HT-29 (cell line): ENCODE results near the gene SUOX. TPM values are rescaled to one million over a fixed set of nuclear protein-coding genes. Genes with fewer than 3 reads are reported as not detected.

ENCODE experiments used
- total RNA-seq: library from RNA; depleted of rRNA; stranded (reverse); fragments of >200 nt; shearing (Covaris generic); gene quantifications from 2 replicates; pipeline ENCODE4 v1.2.3, GENCODE V29; 2014; rRNA removed

SUOX gene
- total RNA-seq, 1 experiment from 2014 or later, result 18.1 TPM

Other genes starting within 250 kb of the SUOX start
- gene SARNP, start 179.6 kb upstream of the SUOX start, total RNA-seq, result 39.3 and 47.7 TPM in 2 replicates
- 35.1 and 46.6 TPM in 2 replicates for gene ORMDL2, start 179.2 kb upstream of the SUOX start, total RNA-seq
- 30.3 and 35.7 TPM in 2 replicates for gene DNAJC14, start 167.7 kb upstream of the SUOX start, total RNA-seq
- not detected in 2 replicates for gene MMP19, start 154.3 kb upstream of the SUOX start, total RNA-seq
- 50.5 and 52.1 TPM in 2 replicates for gene PYM1, start 69.4 kb upstream of the SUOX start, total RNA-seq
- gene DGKA, start 66.1 kb upstream of the SUOX start, total RNA-seq, result 5.5 and 5.9 TPM in 2 replicates
- 2.7 and 7.6 TPM in 2 replicates for gene PMEL, start 31.2 kb upstream of the SUOX start, total RNA-seq
- gene CDK2, start 30.4 kb upstream of the SUOX start, total RNA-seq, result 46.8 and 49.4 TPM in 2 replicates
- gene RAB5B, start 23.2 kb upstream of the SUOX start, total RNA-seq, result 32.1 and 35.0 TPM in 2 replicates
- gene IKZF4, start 23.8 kb downstream of the SUOX start, total RNA-seq, result 1.1 and 1.9 TPM in 2 replicates
- 171 and 219 TPM in 2 replicates for gene RPS26, start 44.6 kb downstream of the SUOX start, total RNA-seq
- gene ERBB3, start 82.9 kb downstream of the SUOX start, total RNA-seq, result 136 and 141 TPM in 2 replicates
- gene PA2G4, start 107.3 kb downstream of the SUOX start, total RNA-seq, result 247 and 323 TPM in 2 replicates
- 3,623 and 3,873 TPM in 2 replicates for gene RPL41, start 119.4 kb downstream of the SUOX start, total RNA-seq
- gene ZC3H10, start 121.0 kb downstream of the SUOX start, total RNA-seq, result 3.9 and 4.1 TPM in 2 replicates
- gene ESYT1, start 131.0 kb downstream of the SUOX start, total RNA-seq, result 81.1 and 103 TPM in 2 replicates
- 45.6 TPM in 2 replicates for gene MYL6B, start 155.3 kb downstream of the SUOX start, total RNA-seq
- 918 and 956 TPM in 2 replicates for gene MYL6, start 161.1 kb downstream of the SUOX start, total RNA-seq
- gene SMARCC2, start 192.2 kb downstream of the SUOX start, total RNA-seq, result 15.5 and 20.2 TPM in 2 replicates
- 94.3 and 103 TPM in 2 replicates for gene RNF41, start 224.6 kb downstream of the SUOX start, total RNA-seq
- gene NABP2, start 227.1 kb downstream of the SUOX start, total RNA-seq, result 57.1 and 69.9 TPM in 2 replicates
- gene SLC39A5, start 232.8 kb downstream of the SUOX start, total RNA-seq, result 8.6 and 10.7 TPM in 2 replicates